DOHH2 (cell line): ENCODE measurements around the gene LPXN.

Source experiments
- H3F3A ChIP-seq: fragments of 200-600 bp; sonication (generic), shearing (Covaris generic); 2 replicates; pipeline ENCODE4 v1.6.0; 2016; ENCODE audit warnings: antibody characterized with exemption, mild to moderate bottlenecking; ENCODE audit not compliant: control insufficient read depth, insufficient read depth
- H3K27ac ChIP-seq: fragments of 200-600 bp; sonication (generic); 2 replicates; pipeline ENCODE4 v1.5.1; 2014; ENCODE audit warnings: low read depth, mild to moderate bottlenecking, low read length, moderate library complexity
- H3K27me3 ChIP-seq: fragments of 200-600 bp; sonication (generic); 2 replicates; pipeline ENCODE4 v1.6.1; 2014; ENCODE audit warnings: mild to moderate bottlenecking, low read length, mixed read lengths; ENCODE audit not compliant: control insufficient read depth
- H3K36me3 ChIP-seq: fragments of 200-600 bp; sonication (generic); 2 replicates; pipeline ENCODE4 v1.6.1; 2014; ENCODE audit warnings: mild to moderate bottlenecking, low read length, moderate library complexity, mixed read lengths; ENCODE audit not compliant: control insufficient read depth
- H3K4me1 ChIP-seq: fragments of 200-600 bp; sonication (generic); 2 replicates; pipeline ENCODE4 v1.6.1; 2014; ENCODE audit warnings: mild to moderate bottlenecking, low read length, mixed read lengths; ENCODE audit not compliant: control insufficient read depth
- H3K4me2 ChIP-seq: fragments of 200-600 bp; sonication (generic); 2 replicates; pipeline ENCODE4 v1.6.0; 2014; ENCODE audit warnings: mild to moderate bottlenecking, low read length, moderate library complexity
- H3K4me3 ChIP-seq: fragments of 200-600 bp; sonication (generic); 2 replicates; pipeline ENCODE4 v1.5.1; 2014; ENCODE audit warnings: mild to moderate bottlenecking, low read length, mixed read lengths
- H3K79me2 ChIP-seq: fragments of 200-600 bp; sonication (generic); 2 replicates; pipeline ENCODE4 v1.6.1; 2014; ENCODE audit warnings: mild to moderate bottlenecking, low read length, mixed read lengths; ENCODE audit not compliant: control insufficient read depth
- H3K9me2 ChIP-seq: fragments of 200-600 bp; sonication (generic); replicated peaks from 2 replicates; pipeline ENCODE4 v1.6.1; 2014; ENCODE audit warnings: mild to moderate bottlenecking, low read length, mixed read lengths; ENCODE audit not compliant: control insufficient read depth
- H3K9me3 ChIP-seq: fragments of 200-600 bp; sonication (generic); 2 replicates; pipeline ENCODE4 v1.6.1; 2014; ENCODE audit warnings: antibody characterized with exemption, low read length, mixed read lengths; ENCODE audit not compliant: control insufficient read depth, insufficient read depth
- H4K20me1 ChIP-seq: fragments of 200-600 bp; sonication (generic); 2 replicates; pipeline ENCODE4 v1.6.0; 2014; ENCODE audit warnings: low read depth, mild to moderate bottlenecking, antibody characterized with exemption, low read length, moderate library complexity; ENCODE audit not compliant: control insufficient read depth, insufficient read depth
- EZH2phosphoT487 ChIP-seq: fragments of 200-600 bp; sonication (generic); IDR thresholded peaks from 2 replicates; pipeline ENCODE4 v1.6.1; 2017; ENCODE audit warnings: borderline replicate concordance, mild to moderate bottlenecking, antibody characterized with exemption, low read length, moderate library complexity, mixed read lengths
- TF ChIP-seq, protein P1 (sequence below): fragments of 200-600 bp; sonication (generic); IDR thresholded peaks from one replicate; pipeline ENCODE4 v1.5.1; 2014; ENCODE audit warnings: antibody characterized with exemption, mild to moderate bottlenecking, low read depth, low read length; ENCODE audit not compliant: poor library complexity, severe bottlenecking

LPXN gene

DNA sequence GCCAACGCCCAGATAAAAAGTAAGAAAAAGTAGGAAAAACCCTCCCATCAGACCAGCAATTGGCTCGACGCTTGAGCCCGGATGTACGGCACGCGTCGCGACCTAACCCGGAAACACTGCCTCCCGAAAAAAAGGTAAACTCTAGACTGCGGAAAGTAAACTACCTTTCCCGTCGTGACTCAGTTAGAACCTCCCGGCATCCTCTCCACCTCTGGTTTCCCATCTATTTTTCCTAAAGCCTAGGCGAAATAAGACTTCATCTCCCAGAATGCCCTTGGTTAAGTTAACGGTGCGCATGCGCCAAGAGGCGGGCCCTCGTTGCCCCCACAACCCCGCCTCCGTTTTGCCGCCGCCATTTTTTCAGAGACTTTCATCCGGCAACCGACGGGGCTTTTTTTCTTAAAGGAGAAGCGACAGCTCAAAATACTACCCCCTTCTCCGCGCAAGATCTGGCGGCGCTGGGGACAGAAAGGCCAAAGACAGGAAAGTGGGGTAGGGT, 2.5 kb upstream of the LPXN start:
- Histone ChIP-seq H3K27me3 (no peaks in the 10 kb centered on the region), H3K9me3 (no peaks in the 10 kb centered on the region), H3K27ac (peak overlapping the region; percentile 96), H4K20me1 (peaks cover 29% of the 10 kb centered on the region), H3K79me2 (peaks cover 78% of the 10 kb centered on the region), H3K36me3 (peaks cover 65% of the 10 kb centered on the region), H3K4me1 (peaks cover 54% of the 10 kb centered on the region), H3K4me3 (peak overlapping the region; percentile 92), H3K4me2 (peak overlapping the region; percentile 95), H3F3A (peaks cover 20% of the 10 kb centered on the region), H3K9me2 (no peaks in the 10 kb centered on the region)
- TF ChIP-seq, protein P1, sequence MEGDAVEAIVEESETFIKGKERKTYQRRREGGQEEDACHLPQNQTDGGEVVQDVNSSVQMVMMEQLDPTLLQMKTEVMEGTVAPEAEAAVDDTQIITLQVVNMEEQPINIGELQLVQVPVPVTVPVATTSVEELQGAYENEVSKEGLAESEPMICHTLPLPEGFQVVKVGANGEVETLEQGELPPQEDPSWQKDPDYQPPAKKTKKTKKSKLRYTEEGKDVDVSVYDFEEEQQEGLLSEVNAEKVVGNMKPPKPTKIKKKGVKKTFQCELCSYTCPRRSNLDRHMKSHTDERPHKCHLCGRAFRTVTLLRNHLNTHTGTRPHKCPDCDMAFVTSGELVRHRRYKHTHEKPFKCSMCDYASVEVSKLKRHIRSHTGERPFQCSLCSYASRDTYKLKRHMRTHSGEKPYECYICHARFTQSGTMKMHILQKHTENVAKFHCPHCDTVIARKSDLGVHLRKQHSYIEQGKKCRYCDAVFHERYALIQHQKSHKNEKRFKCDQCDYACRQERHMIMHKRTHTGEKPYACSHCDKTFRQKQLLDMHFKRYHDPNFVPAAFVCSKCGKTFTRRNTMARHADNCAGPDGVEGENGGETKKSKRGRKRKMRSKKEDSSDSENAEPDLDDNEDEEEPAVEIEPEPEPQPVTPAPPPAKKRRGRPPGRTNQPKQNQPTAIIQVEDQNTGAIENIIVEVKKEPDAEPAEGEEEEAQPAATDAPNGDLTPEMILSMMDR = no peak
- no peak for TF ChIP-seq EZH2phosphoT487

DNA sequence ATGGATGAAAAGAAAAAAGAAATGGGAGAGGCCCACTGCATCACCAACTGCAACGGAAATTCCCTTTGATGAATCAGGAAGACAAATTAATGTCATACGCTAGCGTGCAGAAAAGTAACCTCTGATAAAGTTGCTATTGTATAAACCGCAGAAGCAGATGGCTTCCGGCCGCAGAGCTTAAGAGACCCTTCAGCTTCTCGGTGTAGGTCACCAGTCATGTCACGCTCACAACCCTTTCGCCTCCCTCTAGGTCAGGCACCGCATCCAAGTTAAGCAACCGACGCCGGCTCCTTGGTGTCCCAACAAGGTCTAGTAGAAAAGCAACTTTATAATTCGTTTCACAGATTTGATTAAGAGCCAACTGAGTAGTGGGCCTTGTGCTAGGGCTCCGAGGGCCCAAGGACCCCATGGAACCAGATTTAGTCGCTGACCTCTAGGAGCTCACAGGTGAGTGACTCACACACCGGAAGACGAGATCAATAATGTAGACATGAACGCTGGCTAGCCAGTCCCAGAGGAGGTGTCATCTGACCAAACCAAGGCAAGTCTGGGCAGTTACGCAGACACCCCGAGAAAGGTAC, 2.0 kb upstream of the LPXN start:
- H3K27me3 ChIP-seq = no peaks in the 10 kb centered on the region
- H3K4me2 ChIP-seq = peak overlapping the region; percentile 95
- peaks cover 20% of the 10 kb centered on the region for H3F3A ChIP-seq
- no peaks in the 10 kb centered on the region for H3K9me3 ChIP-seq
- peak overlapping the region; percentile 96 for H3K27ac ChIP-seq
- H3K9me2 ChIP-seq = no peaks in the 10 kb centered on the region
- TF ChIP-seq, protein P1 = no peak
- no peak for TF ChIP-seq EZH2phosphoT487
- peaks cover 78% of the 10 kb centered on the region for H3K79me2 ChIP-seq
- H3K4me1 ChIP-seq = peaks cover 53% of the 10 kb centered on the region
- peaks cover 62% of the 10 kb centered on the region for H3K36me3 ChIP-seq
- H4K20me1 ChIP-seq = peaks cover 23% of the 10 kb centered on the region
- H3K4me3 ChIP-seq = peak overlapping the region; percentile 92

DNA sequence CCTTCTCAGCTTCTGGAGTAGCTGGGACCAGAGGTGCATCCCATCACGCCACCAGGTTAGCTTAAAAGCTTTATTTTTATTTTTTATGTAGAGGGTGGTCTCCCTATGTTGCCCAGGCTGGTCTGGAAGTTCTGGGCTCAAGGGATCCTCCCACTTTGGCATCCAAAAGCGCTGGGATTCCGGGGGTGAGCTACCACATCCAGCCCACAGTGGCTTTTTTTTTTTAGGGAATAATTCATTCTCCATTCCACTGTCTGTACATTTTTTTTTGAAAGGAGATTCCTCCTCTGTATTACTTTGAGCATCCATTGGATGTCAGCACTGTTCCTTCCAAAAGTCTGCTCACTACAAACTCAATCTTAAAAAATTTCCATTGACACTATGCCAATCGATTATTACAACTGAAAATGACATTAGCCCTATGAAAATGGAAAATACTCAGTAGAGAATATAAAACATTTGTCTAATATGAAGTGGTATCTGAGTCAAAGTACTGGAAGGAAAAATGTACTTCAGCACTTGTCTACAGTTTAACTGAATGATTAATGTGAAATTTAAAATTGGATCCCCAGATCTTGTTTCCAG, 1.3 kb upstream of the LPXN start:
- peak overlapping the region; percentile 95 for H3K4me2 ChIP-seq
- H3F3A ChIP-seq = peaks cover 24% of the 10 kb centered on the region
- peaks cover 78% of the 10 kb centered on the region for H3K79me2 ChIP-seq
- H3K27me3 ChIP-seq = no peaks in the 10 kb centered on the region
- no peaks in the 10 kb centered on the region for H3K9me3 ChIP-seq
- no peaks in the 10 kb centered on the region for H3K9me2 ChIP-seq
- H4K20me1 ChIP-seq = peaks cover 22% of the 10 kb centered on the region
- H3K4me1 ChIP-seq = peaks cover 50% of the 10 kb centered on the region
- H3K4me3 ChIP-seq = peak overlapping the region; percentile 92
- H3K36me3 ChIP-seq = peaks cover 60% of the 10 kb centered on the region
- H3K27ac ChIP-seq = peak overlapping the region; percentile 96
- TF ChIP-seq EZH2phosphoT487 = no peak
- TF ChIP-seq, protein P1 = peak; percentile 65
